Loucy (cell line): ENCODE results near the gene NOM1.

ENCODE experiments used
- H2AFZ ChIP-seq: fragments of 200-600 bp; sonication (generic); 2 replicates; pipeline ENCODE4 v1.6.0; 2016; ENCODE audit warnings: antibody characterized with exemption, mild to moderate bottlenecking, low read length, moderate library complexity
- H3F3A ChIP-seq: fragments of 200-600 bp; 2 replicates; pipeline ENCODE4 v1.6.0; 2016; ENCODE audit warnings: antibody characterized with exemption, low read depth, mild to moderate bottlenecking
- H3K27me3 ChIP-seq: fragments of 200-600 bp; sonication (generic); 2 replicates; pipeline ENCODE4 v1.6.1; 2014; ENCODE audit warnings: low read length, mild to moderate bottlenecking; ENCODE audit not compliant: insufficient read depth, poor library complexity, severe bottlenecking
- H3K36me3 ChIP-seq: fragments of 200-600 bp; sonication (generic); 2 replicates; pipeline ENCODE4 v1.6.1; 2016; ENCODE audit warnings: low read length; ENCODE audit not compliant: insufficient read depth
- H3K4me1 ChIP-seq: fragments of 200-600 bp; sonication (generic); 2 replicates; pipeline ENCODE4 v1.5.1; 2014; ENCODE audit warnings: low read length, mild to moderate bottlenecking; ENCODE audit not compliant: insufficient read depth, poor library complexity, severe bottlenecking
- H3K4me2 ChIP-seq: fragments of 200-600 bp; sonication (generic); 2 replicates; pipeline ENCODE4 v1.6.0; 2014; ENCODE audit warnings: antibody characterized with exemption, low read length, low read depth, mild to moderate bottlenecking; ENCODE audit not compliant: poor library complexity, severe bottlenecking
- H3K4me3 ChIP-seq: fragments of 200-600 bp; sonication (generic); 2 replicates; pipeline ENCODE4 v1.5.1; 2014; ENCODE audit warnings: low read length, mild to moderate bottlenecking, mixed read lengths; ENCODE audit not compliant: poor library complexity, severe bottlenecking
- H3K79me2 ChIP-seq: fragments of 200-600 bp; sonication (generic); 2 replicates; pipeline ENCODE4 v1.6.1; 2014; ENCODE audit warnings: low read length; ENCODE audit not compliant: insufficient read depth
- H3K9ac ChIP-seq: fragments of 200-600 bp; sonication (generic); 2 replicates; pipeline ENCODE4 v1.6.0; 2014; ENCODE audit warnings: mild to moderate bottlenecking, low read depth, low read length, moderate library complexity; ENCODE audit not compliant: poor library complexity, severe bottlenecking
- H3K9me2 ChIP-seq: fragments of 200-600 bp; sonication (generic); replicated peaks from 2 replicates; pipeline ENCODE4 v1.6.1; 2016; ENCODE audit warnings: low read depth, low read length, mixed read lengths
- H3K9me3 ChIP-seq: fragments of 200-600 bp; sonication (generic); 2 replicates; pipeline ENCODE4 v1.6.1; 2014; ENCODE audit warnings: mild to moderate bottlenecking, antibody characterized with exemption, low read length, low read depth; ENCODE audit not compliant: insufficient read depth
- H4K20me1 ChIP-seq: fragments of 200-600 bp; sonication (generic); 2 replicates; pipeline ENCODE4 v1.6.0; 2014; ENCODE audit warnings: antibody characterized with exemption, low read length, mild to moderate bottlenecking; ENCODE audit not compliant: insufficient read depth, poor library complexity, severe bottlenecking
- CTCF ChIP-seq: fragments of 200-600 bp; sonication (generic); conservative IDR thresholded peaks from 2 replicates; pipeline ENCODE4 v1.5.1; 2014; ENCODE audit warnings: mild to moderate bottlenecking, antibody characterized with exemption, low read length
- EZH2phosphoT487 ChIP-seq: fragments of 200-600 bp; IDR thresholded peaks from 2 replicates; pipeline ENCODE4 v1.6.1; 2018; ENCODE audit warnings: antibody characterized with exemption, mild to moderate bottlenecking, moderate library complexity, borderline replicate concordance

Gene NOM1

GRCh38 chr7:157021071-157021870 lies 71.8 kb downstream of the NOM1 start:
- TF ChIP-seq CTCF (no peak), EZH2phosphoT487 (no peak)
- H3K27me3 ChIP-seq = no peaks in the 10 kb centered on the region

DNA sequence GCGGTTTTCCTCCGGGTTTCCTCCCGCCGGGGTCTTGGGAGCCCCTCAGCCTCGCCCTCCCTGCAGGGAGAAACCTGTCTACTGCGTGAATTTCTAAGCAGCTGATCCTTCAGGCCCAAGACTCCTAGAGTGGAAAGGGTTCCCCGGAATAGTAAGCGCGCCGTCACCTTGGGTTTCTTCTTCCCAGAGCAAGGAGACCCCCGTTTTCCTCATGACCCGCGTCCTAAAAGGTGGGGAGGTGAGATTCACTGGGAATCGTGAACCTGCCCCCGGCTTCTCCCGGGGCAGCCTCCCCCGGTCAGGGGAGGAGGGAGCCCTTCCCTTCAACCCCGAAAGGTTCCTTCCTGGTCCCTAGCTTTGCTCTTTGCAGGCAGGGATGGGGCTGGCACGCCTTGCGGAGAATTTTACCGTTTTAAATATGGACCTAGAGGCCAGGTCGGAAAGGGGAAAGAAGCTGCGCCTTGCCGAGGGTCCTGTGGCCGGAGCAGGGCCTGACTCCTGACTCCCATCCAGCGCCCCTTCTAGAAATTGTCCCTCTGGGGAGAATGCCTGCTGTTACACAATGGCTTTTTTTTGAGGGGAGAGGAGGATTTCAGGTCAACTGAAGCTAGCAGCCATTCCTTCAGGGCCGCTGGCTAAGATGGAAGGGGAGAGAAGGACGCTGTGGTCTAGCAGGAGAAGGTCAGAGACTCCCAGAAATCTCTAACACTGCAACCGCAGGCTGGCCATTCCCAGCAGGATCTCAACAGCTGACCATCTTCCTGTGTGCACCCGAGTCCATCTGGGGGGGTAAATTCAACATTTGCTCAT lies 72.6 kb downstream of the NOM1 start:
- H3K36me3 ChIP-seq = no peaks in the 10 kb centered on the region
- TF ChIP-seq EZH2phosphoT487 = no peak
- no peak for TF ChIP-seq CTCF
- no peaks in the 10 kb centered on the region for H3K27me3 ChIP-seq
- H3K9ac ChIP-seq = no peak overlapping the region
- H2AFZ ChIP-seq = no peak overlapping the region
- H3K9me2 ChIP-seq = no peaks in the 10 kb centered on the region
- H3K4me3 ChIP-seq = no peak overlapping the region
- H3K9me3 ChIP-seq = no peaks in the 10 kb centered on the region
- no peak overlapping the region for H3K4me2 ChIP-seq
- H3F3A ChIP-seq = no peaks in the 10 kb centered on the region
- no peaks in the 10 kb centered on the region for H3K79me2 ChIP-seq
- H3K4me1 ChIP-seq = no peaks in the 10 kb centered on the region
- no peaks in the 10 kb centered on the region for H4K20me1 ChIP-seq

More at GRCh38 chr7:157021071-157021870, 71.8 kb downstream of the NOM1 start:
- Histone ChIP-seq H2AFZ (no peak overlapping the region), H3K4me1 (peaks cover 5% of the 10 kb centered on the region), H3K9me3 (no peaks in the 10 kb centered on the region), H3F3A (no peaks in the 10 kb centered on the region), H3K9ac (no peak overlapping the region), H3K36me3 (no peaks in the 10 kb centered on the region), H3K79me2 (no peaks in the 10 kb centered on the region), H3K4me2 (no peak overlapping the region), H4K20me1 (no peaks in the 10 kb centered on the region), H3K4me3 (no peak overlapping the region), H3K9me2 (no peaks in the 10 kb centered on the region)
